ENCODE results near the gene P4HA2. TPM values are rescaled to one million over a fixed set of nuclear protein-coding genes. Genes with fewer than 3 reads are reported as not detected.

The P4HA2 gene
- polyA plus RNA-seq, 1 of the 3 experiments (the other 2 are of a cell fraction), result 67.2 TPM

GRCh38 chr5:132265336-132266030 is 37.8 kb upstream of the P4HA2 start (continued):
- no peak for TF ChIP-seq POLR2AphosphoS5 (IDR thresholded peaks at IDR 0.05; ENCODE audit: low read depth, low read length)
- no peak for TF ChIP-seq TAF1 (IDR thresholded peaks at IDR 0.05; ENCODE audit: borderline replicate concordance, low read depth, low read length)
- no peak for TF ChIP-seq YY1 (IDR thresholded peaks at IDR 0.05; ENCODE audit: low read depth)
- TF ChIP-seq NRF1 (IDR thresholded peaks at IDR 0.05; ENCODE audit: low read depth, low read length), result peak; percentile 44

DNA sequence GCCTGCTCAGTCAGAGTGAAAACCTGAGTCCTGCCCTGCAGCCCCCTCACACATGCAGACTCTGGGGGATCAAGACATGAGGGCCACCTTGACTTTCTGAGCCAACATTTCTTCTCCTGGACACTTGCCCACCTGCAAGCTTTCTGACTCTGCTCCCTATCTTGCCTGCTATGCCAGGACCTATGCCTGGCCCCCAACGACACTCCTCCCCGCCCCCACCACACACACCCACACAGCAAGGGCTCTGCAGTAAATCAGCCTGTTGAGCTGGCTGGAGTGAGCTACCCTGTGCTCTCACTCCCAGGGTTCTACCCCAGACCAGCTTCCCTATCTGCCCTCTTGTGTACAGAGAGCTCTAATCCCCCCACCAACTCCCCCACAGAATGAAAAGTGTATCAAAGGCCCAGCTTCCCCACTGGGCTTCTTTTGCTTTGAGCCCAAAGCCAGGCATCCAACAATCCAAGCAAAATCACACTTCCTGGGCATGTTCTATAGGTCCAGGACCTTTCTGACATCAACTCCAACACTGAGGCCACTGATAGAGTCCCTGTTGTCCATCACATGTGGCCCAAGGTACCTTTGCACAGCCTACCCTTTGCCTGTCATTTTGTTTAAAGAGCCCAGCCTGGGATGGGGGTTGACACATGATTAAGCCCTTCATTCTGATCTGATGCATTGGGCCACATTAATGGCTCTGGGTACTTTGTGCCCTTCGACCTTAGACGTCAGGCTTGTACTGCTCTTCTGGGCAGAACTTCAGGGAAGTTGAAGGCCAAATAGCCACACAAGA is 37.1 kb upstream of the P4HA2 start:
- no peak for TF ChIP-seq YY1 (IDR thresholded peaks at IDR 0.05; ENCODE audit: low read depth)
- H3K9me2 ChIP-seq, result no peaks in the 10 kb centered on the region
- H3K9ac ChIP-seq, result peak overlapping the region; percentile 58
- H4K20me1 ChIP-seq (ENCODE audit: insufficient read depth), result no peaks in the 10 kb centered on the region
- no peaks in the 10 kb centered on the region for H3K9me3 ChIP-seq
- peaks cover 15% of the 10 kb centered on the region for H3F3A ChIP-seq (replicated peaks; ENCODE audit: insufficient read depth)
- H3K79me2 ChIP-seq (ENCODE audit: insufficient read depth), result peaks cover 14% of the 10 kb centered on the region
- peak overlapping the region; percentile 58; the same call in 1 of the 2 replicates for H3K4me2 ChIP-seq
- H3K36me3 ChIP-seq (replicated peaks in 1 of 2; ENCODE audit: control insufficient read depth in 1 of 2, insufficient read depth in 2 of 2, low read length in 1 of 2), result peaks cover 0 to 19% of the 10 kb centered on the region in 2 experiments
- H3K27me3 ChIP-seq (ENCODE audit: insufficient read depth), result no peaks in the 10 kb centered on the region
- no peak overlapping the region for H3K4me3 ChIP-seq (ENCODE audit: low read depth in 2 of 2, low read length in 1 of 2)
- H3K27ac ChIP-seq (ENCODE audit: low read depth in 2 of 2, low read length in 1 of 2), result peak overlapping the region; percentile 71 to 92
- peaks cover 60 to 86% of the 10 kb centered on the region in 2 experiments for H3K4me1 ChIP-seq (ENCODE audit: control insufficient read depth in 1 of 2, insufficient read depth in 2 of 2, low read depth in 1 of 2, low read length in 1 of 2)
- WGBS (ENCODE audit: low lambda C conversion rate), result 100% methylated on average over 2 of the region's 4 CpGs
- no peak for DNase-seq
- CTCF ChIA-PET, result interaction anchor here (0.7 to 4.2 kb wide), 6 partner anchors 8 to 262 kb away, joined by 3 to 23 read pairs (median 4); partner anchors contain the start of gene P4HA2
- no peak overlapping the region for H2AFZ ChIP-seq (ENCODE audit: low read depth)
- POLR2A ChIA-PET, result no interaction called here

- ChIA-PET CTCF (interaction anchor here (1.3 to 4.2 kb wide), 3 partner anchors 9 to 36 kb away, joined by 3 to 23 read pairs (median 4); partner anchors contain the start of gene P4HA2), POLR2A (no interaction called here)
- WGBS (ENCODE audit: low lambda C conversion rate), result 33% methylated on average over 7 of the region's 7 CpGs
- Histone ChIP-seq H3K79me2 (ENCODE audit: insufficient read depth) (peaks cover 21% of the 10 kb centered on the region), H3K27me3 (ENCODE audit: insufficient read depth) (no peaks in the 10 kb centered on the region), H3K4me1 (ENCODE audit: control insufficient read depth in 1 of 2, insufficient read depth in 2 of 2, low read depth in 1 of 2, low read length in 1 of 2) (peaks cover 58 to 84% of the 10 kb centered on the region in 2 experiments), H3K9me2 (no peaks in the 10 kb centered on the region), H3K4me2 (peak overlapping the region; percentile 47), H3K27ac (ENCODE audit: low read depth in 2 of 2, low read length in 1 of 2) (peak overlapping the region; percentile 8 to 92; a peak in 3 of 4 replicates), H3K4me3 (ENCODE audit: low read depth in 2 of 2, low read length in 1 of 2) (no peak overlapping the region), H4K20me1 (ENCODE audit: insufficient read depth) (no peaks in the 10 kb centered on the region), H2AFZ (ENCODE audit: low read depth) (no peak overlapping the region), H3K9ac (peak overlapping the region; percentile 58), H3K9me3 (no peaks in the 10 kb centered on the region), H3K36me3 (replicated peaks in 1 of 2; ENCODE audit: control insufficient read depth in 1 of 2, insufficient read depth in 2 of 2, low read length in 1 of 2) (peaks cover 0 to 19% of the 10 kb centered on the region in 2 experiments), H3F3A (replicated peaks; ENCODE audit: insufficient read depth) (peaks cover 14% of the 10 kb centered on the region)
- DNase-seq, result peak; percentile 29
- TF ChIP-seq REST (IDR thresholded peaks at IDR 0.05; ENCODE audit: low read depth, low read length) (no peak), FOXM1 (IDR thresholded peaks at IDR 0.05; ENCODE audit: low read depth) (peak; percentile 38; the same call in 1 of the 2 replicates), MEF2A (IDR thresholded peaks at IDR 0.05; ENCODE audit: borderline replicate concordance, low read depth) (peak; percentile 78; the same call in 1 of the 2 replicates), FOSL2 (IDR thresholded peaks at IDR 0.05; ENCODE audit: borderline replicate concordance, low read depth) (peak; percentile 95), USF1 (IDR thresholded peaks at IDR 0.05; ENCODE audit: borderline replicate concordance, low read depth) (no peak), NRF1 (IDR thresholded peaks at IDR 0.05; ENCODE audit: low read depth, low read length) (no peak), TEAD4 (IDR thresholded peaks at IDR 0.05; ENCODE audit: borderline replicate concordance, insufficient read depth) (peak; percentile 90), GATA2 (CRISPR knock-in tag; IDR thresholded peaks at IDR 0.05) (no peak)
- TF ChIP-seq, protein P1, sequence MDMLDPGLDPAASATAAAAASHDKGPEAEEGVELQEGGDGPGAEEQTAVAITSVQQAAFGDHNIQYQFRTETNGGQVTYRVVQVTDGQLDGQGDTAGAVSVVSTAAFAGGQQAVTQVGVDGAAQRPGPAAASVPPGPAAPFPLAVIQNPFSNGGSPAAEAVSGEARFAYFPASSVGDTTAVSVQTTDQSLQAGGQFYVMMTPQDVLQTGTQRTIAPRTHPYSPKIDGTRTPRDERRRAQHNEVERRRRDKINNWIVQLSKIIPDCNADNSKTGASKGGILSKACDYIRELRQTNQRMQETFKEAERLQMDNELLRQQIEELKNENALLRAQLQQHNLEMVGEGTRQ (IDR thresholded peaks at IDR 0.05; ENCODE audit: borderline replicate concordance, low read depth, low read length), result no peak
- TF ChIP-seq, protein P2, sequence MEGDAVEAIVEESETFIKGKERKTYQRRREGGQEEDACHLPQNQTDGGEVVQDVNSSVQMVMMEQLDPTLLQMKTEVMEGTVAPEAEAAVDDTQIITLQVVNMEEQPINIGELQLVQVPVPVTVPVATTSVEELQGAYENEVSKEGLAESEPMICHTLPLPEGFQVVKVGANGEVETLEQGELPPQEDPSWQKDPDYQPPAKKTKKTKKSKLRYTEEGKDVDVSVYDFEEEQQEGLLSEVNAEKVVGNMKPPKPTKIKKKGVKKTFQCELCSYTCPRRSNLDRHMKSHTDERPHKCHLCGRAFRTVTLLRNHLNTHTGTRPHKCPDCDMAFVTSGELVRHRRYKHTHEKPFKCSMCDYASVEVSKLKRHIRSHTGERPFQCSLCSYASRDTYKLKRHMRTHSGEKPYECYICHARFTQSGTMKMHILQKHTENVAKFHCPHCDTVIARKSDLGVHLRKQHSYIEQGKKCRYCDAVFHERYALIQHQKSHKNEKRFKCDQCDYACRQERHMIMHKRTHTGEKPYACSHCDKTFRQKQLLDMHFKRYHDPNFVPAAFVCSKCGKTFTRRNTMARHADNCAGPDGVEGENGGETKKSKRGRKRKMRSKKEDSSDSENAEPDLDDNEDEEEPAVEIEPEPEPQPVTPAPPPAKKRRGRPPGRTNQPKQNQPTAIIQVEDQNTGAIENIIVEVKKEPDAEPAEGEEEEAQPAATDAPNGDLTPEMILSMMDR (IDR thresholded peaks at IDR 0.05), result peak; percentile 34; the same call in 1 of the 2 replicates
These were observed 36.1 kb upstream of the P4HA2 start for GRCh38 chr5:132263548-132264261.

All from SK-N-SH (cell line).